PC-9 (cell line): ENCODE measurements around the gene FBXO33.
"Not testable (repeated sequence)": the region's sequence is repeated elsewhere in the genome, so short reads cannot be mapped to it uniquely, and the experiment has no call there.

Experiments used
- CTCF ChIP-seq: fragments of 200-600 bp; sonication (generic); conservative IDR thresholded peaks from 2 replicates; pipeline ENCODE4 v1.6.1; 2017; ENCODE audit warnings: mixed run types, antibody characterized with exemption, mild to moderate bottlenecking, moderate library complexity
- EZH2 ChIP-seq: fragments of 200-600 bp; sonication (generic); IDR thresholded peaks from 2 replicates; pipeline ENCODE4 v1.8.0; 2017; ENCODE audit warnings: antibody characterized with exemption, low read depth

GRCh38 chr14:39361556-39361955 lies 70.7 kb downstream of the FBXO33 start:
- TF ChIP-seq CTCF, EZH2: not testable (repeated sequence)
